ENCODE measurements around the gene IDS.

DNA sequence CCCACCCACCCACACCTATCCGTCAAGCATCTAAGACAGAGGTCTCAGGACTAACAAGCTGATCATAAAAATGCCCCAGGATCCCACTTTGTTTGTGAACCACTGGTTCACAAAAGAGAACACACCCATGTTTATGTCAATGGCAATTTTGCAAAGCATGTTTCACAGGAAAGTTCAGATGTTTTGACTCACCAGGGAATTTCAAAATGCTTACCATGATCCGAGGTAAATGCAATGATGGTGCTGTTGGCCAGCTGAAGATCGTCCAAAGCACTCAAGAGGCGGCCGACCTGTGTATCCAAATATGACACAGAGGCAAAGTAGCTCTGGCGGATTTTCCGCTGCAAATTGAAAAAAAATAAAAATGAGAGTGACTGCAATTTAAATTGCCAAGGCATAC, 15.0 kb downstream of the IDS start:
- TF ChIP-seq EZH2phosphoT487 (IDR thresholded peaks at IDR 0.05; ENCODE audit: borderline replicate concordance, low read depth, low read length), result no peak
- TF ChIP-seq, protein P1, sequence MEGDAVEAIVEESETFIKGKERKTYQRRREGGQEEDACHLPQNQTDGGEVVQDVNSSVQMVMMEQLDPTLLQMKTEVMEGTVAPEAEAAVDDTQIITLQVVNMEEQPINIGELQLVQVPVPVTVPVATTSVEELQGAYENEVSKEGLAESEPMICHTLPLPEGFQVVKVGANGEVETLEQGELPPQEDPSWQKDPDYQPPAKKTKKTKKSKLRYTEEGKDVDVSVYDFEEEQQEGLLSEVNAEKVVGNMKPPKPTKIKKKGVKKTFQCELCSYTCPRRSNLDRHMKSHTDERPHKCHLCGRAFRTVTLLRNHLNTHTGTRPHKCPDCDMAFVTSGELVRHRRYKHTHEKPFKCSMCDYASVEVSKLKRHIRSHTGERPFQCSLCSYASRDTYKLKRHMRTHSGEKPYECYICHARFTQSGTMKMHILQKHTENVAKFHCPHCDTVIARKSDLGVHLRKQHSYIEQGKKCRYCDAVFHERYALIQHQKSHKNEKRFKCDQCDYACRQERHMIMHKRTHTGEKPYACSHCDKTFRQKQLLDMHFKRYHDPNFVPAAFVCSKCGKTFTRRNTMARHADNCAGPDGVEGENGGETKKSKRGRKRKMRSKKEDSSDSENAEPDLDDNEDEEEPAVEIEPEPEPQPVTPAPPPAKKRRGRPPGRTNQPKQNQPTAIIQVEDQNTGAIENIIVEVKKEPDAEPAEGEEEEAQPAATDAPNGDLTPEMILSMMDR (conservative IDR thresholded peaks at IDR 0.05; ENCODE audit: low read length), result no peak

Measured in OCI-LY7 (cell line).